GM15510 (cell line): Measurements from ENCODE around the gene MSN.

Experiments used
- POLR2A ChIP-seq: IDR thresholded peaks from 3 replicates; pipeline ENCODE4 v1.6.1; 2011; ENCODE audit warnings: borderline replicate concordance; ENCODE audit not compliant: insufficient read length; ENCODE audit errors: extremely low read depth

MSN gene

DNA sequence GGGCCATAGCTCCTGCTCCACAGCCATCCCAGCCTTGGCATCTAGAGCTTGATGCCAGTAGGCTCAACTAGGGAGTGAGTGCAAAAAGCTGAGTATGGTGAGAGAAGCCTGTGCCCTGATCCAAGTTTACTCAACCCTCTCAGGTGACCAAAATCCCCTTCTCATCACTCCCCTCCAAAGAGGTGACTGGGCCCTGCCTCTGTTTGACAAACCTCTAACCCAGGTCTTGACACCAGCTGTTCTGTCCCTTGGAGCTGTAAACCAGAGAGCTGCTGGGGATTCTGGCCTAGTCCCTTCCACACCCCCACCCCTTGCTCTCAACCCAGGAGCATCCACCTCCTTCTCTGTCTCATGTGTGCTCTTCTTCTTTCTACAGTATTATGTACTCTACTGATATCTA, 73.5 kb downstream of the MSN start:
- TF ChIP-seq POLR2A, result no peak

GRCh38 chrX:65741823-65742222, 74.4 kb downstream of the MSN start:
- no peak for TF ChIP-seq POLR2A

DNA sequence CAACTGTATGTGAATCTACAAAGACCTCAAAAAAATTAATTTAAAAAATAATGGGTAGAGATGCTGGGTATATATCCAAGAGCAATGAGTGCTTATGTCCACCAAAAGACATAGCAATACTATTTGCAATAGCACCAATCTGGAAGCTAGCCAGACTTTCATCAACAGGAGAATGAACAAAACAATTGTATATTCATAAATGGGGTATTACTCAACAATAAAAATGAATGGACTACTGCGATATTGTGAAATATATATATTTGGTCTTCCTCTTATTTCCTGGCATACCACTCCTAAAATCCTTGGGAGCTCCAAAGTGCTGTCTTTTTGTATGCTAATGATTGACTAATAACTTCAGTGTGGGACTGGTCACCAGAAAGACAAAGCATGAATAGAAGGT, 77.5 kb downstream of the MSN start:
- no peak for TF ChIP-seq POLR2A

- TF ChIP-seq POLR2A, result no peak
Measured at GRCh38 chrX:65745427-65745826, 78.0 kb downstream of the MSN start.

GRCh38 chrX:65745992-65746391, 78.5 kb downstream of the MSN start:
- TF ChIP-seq POLR2A, result no peak

- TF ChIP-seq POLR2A, result no peak
Measured at GRCh38 chrX:65750674-65751469, 83.4 kb downstream of the MSN start.

DNA sequence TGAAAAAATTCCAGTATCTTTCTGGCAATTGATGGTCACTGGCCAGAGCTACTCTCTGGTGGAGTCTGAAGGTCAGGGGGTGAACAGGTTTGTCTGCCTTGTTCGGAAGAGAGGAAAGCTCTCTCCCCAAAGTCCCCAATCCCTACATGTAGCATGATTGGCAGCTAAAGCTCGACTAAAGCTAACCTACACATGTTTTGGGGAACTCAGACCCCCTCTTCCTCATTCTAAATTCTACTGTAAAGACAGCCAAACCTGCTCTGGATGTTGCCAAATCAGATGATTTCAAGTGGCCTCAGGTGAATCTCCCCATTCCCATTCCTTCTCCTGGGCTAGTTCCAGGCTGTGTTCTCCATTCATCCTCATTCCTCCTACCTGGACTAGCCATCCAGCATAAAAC, 84.1 kb downstream of the MSN start:
- no peak for TF ChIP-seq POLR2A

DNA sequence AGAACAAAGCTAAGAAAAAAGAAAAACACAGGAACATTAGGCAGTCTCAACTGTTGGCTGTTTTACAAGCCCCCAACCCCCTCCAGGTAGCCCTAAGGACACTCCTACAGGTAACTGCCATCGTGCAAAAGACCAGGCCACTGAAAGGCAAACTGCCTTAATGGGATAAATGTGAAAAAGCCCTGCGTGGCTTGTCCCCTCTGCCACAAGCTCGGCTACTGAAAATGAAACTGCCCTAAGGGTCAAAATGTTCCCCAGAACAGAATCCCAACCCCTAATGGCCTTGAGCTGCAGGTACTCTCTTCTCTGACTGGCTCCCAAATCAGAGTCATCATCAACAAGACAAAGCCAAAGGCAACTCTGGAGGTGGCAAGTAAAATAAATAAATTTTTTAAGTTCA, 84.8 kb downstream of the MSN start:
- no peak for TF ChIP-seq POLR2A

GRCh38 chrX:65755786-65756185, 88.3 kb downstream of the MSN start:
- TF ChIP-seq POLR2A, result no peak

GRCh38 chrX:65757943-65758342, 90.5 kb downstream of the MSN start:
- TF ChIP-seq POLR2A, result no peak

- no peak for TF ChIP-seq POLR2A
Measured at GRCh38 chrX:65758505-65758904, 91.1 kb downstream of the MSN start.

DNA sequence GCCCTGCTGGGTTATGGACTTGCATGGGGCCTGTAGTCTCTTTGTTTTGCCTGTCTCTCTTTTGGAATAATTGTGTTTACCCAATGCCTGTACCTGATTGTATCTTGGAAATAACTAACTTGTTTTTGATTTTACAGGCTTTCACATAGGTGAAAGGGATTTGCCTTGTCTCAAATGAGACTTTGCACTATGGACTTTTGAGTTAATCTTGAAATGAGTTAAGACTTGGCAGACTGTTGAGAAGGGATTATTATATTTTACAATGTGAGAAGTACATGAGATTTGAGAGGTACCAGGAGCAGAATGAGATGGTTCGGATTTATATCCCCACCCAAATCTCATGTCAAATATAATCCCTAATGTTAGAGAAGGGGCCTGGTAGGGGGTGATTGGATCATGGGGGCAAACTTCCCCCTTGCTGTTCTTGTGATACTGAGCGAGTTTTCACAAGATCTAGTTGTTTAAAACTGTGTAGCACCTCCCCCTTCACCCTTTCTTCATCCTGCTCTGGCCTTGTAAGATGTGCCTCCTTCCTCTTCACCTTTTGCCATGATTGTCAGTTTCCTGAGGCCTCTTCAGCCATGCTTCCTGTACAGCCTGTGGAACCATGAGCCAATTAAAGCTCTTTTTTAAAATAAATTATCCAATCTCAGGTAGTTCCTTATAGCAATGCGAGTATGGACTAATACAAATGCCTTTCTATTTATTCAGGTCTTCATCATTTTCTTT, 102.3 kb downstream of the MSN start:
- no peak for TF ChIP-seq POLR2A

- no peak for TF ChIP-seq POLR2A
Measured at GRCh38 chrX:65772842-65773241, 105.4 kb downstream of the MSN start.

GRCh38 chrX:65781845-65782244, 114.4 kb downstream of the MSN start:
- TF ChIP-seq POLR2A, result no peak

DNA sequence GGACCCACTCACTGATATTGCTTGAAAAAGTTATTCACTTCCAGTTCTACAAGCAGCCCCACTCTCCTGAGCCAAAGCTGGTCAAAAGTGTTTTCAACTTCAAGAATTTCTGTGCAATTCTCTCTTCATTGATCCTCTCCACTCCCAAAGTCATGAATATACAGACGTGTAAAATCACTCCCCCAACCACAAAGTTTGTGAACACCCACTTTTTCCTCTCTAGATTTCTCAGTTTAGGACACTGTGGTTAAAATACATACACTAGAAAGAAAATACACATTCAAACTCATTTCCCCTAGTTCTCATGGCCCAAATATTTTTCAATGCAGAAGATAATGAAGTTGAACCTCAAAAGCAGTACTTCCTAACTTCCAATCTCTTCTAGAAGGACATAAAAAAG, 116.3 kb downstream of the MSN start:
- TF ChIP-seq POLR2A, result no peak
